Measurements from ENCODE around the gene WNT3A.

The WNT3A gene

DNA sequence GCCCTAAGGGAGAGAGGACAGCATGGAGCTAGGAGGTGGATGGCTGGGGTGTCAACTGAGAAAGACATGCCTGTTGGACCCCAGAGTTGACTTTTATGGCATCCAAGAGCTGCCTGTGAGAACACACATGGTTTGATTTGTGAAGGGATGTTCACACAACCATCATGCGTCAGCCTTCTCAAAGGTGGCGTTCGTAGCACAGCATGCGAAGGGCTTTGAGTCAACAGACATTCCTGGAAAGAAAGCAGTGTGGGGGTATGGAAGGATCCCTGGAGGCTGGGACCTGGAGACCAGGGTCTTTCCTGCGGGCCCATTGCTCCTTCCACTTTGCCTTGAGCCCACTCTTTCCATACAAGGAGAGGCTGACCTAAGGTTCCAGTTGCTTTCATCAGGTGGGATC is 6.4 kb upstream of the WNT3A start:
- DNase-seq = no peak

DNA sequence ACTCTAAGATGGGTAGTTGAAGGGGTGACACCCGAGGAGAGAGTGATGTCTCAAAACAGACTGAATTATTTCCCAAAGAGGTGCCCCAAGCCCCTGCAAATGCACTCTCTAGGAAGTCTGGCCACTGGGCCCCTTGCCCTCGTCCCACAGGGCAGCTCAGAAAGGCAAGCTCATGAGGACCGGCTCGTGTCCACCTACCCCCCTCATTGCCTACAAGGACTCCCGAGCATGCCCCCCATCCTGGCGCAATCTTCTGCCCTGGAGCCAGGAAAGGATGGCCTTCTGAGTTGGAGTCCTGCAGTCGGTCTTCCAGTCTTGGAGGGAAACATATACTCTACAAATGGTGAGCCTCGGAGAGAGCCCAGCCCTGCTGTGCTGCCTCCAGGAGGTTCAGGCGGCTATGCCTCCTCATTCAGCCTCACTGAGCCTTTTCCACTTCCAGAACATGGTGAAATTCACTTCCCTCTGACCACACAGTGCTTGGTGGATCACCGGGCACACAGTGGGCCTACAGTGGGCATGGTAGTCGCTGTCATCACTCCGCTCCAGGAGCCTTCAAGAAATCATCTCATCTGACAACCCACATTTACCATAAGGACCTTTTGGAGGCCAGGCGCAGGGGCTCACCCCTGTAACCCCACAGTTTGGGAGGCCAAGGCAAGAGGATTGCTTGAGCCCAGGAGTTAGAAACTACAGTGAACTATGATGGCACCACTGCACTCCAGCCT is 5.8 kb upstream of the WNT3A start:
- DNase-seq = no peak

DNA sequence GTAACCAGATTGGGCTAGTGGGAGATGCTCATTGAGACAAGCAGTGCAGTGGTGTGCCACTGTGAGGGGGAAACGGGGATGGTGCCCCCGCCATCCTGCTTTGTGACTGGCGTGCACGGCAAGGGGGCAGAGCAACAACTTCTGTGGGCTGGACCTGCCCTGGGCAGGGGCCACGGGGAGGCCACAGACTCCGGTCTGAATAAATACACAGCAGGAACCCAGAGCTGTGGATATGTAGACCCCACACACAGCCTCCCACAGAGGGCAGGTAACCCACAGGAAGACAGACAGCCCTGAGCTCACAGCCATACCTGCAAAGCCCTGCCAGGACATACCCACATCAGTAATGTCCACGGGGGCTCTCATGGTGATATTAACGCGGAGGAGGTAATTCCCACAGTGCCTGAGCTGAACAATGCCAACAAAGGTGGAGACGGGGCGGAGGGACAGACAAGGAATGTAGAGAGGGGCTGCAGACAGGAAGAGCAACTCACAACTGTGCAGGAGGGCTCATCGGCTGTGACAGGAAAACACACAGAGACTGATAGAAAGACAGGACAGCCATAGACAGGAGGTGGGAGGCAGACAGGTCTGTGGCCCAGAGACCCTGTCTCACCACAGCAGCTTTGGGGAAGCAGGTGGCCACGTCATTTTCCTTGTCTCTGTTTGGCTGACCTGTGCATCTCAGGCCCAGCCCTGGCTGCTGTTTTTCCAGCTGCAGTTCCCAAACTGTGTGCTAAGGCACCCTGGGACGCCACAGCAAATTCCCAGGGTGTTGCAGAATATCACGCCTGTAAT is 4.9 kb upstream of the WNT3A start:
- no peak for DNase-seq

DNA sequence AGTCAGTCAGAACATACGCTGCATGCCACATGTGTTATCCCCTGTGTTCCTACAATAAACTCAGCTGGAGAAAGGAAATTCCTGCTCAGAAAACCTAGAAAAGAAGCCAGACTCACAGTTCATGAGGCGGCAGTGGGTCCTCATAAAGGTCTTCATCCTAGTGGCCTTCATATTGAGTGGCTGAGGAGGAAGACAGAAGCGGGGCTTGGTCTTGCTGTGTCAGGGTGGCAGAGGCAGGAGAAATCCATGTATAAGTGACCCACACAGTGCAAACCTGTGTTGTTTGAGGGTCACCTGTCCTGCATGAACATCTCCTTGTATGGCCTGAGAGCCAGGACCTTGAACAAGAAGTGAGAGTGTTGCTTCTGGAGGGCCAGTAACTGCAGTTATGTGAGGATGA is 4.0 kb upstream of the WNT3A start:
- DNase-seq = no peak

DNA sequence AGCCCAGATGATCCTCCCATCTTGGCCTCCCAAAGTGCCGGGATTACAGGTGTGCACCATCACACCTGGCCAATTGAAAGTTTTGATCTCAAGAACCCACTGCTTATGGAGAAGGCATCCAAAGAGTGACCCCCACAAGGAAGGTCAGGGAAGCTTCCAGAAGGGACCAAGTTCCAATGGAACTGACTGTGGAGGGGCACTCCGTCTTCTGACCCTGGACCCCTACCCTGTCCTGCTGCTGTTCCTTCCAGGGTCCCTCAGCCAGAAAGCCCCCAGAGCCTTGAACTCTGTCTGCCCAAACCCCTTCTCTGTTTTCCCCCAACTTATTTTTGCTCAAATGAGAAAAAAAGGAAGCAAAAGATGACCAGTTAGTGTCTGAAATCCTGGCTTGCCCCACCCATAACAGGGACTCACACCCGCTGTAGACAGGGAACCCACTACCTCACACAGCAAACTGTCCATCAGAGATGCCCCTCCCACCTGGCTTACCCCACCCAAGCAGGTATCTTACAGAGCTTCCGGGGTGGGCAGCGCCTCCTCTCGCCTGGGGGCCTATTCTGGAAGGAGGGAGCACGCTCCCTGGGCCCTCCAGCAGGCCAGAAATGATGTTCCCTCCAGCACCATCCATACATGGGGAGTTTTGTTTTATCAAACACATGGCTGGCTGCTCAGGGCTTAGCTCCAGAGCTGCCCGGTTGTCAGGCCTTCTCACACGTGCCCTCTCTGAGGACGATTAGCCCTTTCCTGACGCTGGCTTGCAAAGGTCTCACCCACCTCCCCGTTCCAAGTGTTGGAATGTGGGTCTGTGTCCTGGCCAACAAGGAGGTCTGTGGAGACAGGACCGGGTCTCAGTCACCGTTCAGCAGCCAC is 3.1 kb upstream of the WNT3A start:
- no peak for DNase-seq

DNA sequence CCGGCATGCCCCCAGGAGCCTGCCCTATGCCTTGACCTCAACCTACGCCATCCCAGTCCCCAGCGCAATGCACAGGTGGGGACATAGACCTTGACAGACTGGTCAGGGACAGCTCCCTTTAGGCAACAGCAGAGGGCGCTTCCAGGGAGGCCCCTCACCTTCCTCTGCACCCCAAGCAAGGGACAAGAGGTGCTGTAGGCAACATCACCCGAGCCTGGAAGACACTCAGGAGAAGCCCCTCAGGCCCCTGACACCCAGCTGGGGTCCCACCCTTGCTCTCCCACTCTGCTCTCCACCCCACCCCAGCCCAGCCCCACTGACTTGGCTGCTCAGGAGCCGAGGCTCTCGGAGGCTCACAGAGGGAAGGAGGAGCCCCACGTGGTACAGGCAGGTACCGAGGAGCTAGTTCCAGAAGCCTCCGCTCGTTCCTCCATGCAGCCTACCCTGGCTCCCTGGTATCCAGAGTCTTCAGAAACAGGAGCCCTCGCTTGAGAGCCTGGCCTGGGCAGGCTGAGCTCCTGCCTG is 2.4 kb upstream of the WNT3A start:
- DNase-seq = no peak

DNA sequence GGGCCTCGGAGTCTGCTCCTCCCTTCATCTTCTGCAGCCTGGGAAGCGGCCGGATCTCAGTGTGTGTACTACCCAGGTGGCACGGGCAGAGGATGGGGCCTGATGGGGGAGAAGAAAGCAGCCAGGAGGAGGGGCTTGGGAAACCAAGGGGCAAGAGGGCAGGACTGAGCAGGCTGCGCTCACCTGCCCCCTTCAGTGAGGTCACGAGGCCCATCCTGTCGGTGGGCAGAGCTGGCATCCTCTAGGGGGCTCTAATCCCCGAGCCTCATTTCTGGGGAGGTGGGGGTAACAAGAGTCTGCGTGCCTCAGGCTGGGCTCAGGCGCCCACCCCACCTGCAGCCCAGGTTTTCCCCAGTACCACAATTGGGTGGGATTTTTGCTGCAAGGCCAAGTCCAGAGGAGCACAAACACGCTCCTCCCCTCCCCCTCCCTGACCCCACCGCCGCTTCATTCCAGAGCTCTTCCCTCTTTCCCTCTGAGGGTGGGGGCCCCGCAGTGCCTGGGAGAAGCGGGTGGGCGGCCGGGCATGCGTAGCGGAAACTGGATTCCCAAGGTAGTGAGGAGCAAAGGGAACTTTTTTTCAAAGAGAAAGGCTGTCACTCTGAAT is 1.8 kb upstream of the WNT3A start:
- peak in 1 of 2 experiments; percentile 24 for DNase-seq

DNA sequence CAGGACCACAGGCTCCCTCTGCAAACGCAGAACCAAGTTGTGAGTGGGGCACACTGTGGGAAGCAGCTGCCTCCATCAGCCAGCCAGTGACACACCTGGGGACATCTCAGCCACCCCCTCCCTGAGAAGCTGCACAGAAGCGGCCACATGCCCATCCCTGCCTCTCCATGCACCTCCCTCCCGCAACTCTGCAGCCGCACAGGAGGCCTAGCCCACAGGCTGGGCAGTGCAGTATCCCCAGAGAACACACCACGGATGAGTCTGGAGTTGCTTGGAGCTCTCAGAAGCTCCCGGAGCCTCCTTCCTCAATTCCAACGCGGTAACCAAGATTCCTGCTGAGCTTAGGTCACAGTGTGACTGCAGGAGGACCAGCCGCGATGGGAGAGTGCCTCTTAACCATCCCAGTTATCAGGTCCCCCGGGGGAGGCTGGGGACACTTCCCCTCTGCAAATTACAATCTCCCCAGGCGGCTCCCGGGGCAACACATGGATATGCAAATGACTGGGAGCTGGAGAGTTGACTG is 1.2 kb upstream of the WNT3A start:
- DNase-seq = no peak

DNA sequence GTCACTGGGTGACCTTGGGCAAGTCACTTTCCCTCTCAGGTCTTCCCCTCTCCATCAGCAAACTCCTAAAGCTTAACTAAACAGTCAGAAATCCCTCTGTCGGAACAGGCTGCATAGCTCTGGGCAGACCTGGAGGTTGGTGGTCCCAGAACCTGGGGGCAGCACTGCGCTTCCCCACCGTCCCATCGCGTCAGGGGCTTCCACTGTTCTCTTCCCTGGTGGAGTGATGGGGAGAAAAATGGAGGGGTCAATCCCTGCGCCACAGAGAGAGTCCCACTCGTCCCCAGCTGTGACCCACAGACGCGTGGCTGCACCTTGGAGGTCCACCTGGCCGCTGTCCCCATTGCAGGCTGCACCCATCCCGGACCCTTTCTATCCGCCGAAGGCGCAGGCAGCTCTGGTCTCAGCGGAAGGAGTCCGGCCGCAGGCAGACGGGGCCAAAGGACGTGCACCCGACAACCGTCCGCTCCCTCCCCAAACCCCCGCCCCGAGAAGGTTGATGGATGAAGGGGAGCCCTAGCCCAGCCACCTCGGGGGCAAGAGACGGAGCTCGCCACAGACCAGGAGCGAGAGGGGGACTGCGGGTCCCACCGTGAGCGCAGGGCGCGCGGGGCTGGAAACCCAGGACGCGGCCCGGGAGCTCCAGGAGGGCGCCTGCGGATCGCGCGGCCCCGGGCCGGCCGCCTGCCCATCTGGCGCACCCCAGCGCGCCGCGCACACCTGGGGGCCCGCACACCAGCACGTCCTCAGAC is 588 bp upstream of the WNT3A start:
- DNase-seq = no peak

DNA sequence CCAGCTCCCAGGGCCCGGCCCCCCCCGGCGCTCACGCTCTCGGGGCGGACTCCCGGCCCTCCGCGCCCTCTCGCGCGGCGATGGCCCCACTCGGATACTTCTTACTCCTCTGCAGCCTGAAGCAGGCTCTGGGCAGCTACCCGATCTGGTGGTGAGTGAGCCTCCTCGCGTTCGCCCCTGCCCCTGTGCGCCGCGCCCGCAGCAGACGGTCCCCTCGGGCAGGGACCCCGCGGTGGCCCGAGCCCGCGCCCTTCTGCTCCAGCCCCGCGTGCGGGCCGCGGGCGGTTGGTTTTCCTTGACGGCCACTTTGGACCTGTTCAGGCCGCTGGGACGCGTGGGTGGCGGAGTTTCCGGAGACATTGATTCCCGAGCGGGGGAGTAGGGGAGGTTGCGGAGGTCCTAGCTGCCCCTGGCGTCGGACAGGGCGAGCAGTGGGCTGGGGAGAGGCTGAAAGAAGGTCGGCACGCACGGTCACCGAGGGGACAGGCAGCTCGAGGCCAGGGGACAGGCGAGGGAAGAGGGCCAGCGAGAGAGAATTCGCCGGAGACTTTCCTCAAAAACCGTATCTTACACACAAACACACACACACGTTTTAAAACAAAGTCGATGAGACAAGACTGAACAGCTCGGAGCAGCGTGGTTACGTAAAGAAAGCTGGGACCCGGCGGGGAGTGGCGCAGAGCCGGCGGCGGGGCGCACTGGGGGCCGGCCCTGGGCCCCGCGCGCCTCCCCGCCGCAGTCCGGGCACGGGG is 427 bp downstream of the WNT3A start:
- DNase-seq = no peak

DNA sequence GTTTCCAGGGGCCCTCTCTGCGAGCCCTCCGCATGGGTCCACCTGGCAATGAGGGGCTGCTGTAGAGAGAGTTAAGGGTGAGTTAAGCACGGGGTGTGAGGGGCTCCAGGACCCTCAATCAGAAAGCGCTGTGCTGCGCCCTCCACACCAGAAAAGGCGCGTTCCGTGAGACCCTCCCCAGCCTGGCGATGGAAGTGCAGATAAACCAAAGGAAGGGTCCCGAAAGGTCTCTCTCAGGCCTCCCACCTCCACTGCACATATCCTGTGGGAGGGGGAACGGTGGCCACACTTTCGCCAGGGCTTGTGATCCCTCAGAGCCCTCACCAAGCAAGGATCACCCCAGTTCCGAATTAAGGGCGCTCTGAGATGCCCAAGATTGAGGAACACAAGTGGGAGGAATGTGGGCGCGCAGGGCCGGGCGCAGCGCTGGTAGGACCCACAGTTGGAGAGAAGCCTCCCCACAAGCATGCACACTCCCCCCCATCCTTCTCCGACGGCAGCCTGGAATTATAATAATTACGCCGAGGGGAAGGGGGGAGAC is 1.1 kb downstream of the WNT3A start:
- DNase-seq = no peak

DNA sequence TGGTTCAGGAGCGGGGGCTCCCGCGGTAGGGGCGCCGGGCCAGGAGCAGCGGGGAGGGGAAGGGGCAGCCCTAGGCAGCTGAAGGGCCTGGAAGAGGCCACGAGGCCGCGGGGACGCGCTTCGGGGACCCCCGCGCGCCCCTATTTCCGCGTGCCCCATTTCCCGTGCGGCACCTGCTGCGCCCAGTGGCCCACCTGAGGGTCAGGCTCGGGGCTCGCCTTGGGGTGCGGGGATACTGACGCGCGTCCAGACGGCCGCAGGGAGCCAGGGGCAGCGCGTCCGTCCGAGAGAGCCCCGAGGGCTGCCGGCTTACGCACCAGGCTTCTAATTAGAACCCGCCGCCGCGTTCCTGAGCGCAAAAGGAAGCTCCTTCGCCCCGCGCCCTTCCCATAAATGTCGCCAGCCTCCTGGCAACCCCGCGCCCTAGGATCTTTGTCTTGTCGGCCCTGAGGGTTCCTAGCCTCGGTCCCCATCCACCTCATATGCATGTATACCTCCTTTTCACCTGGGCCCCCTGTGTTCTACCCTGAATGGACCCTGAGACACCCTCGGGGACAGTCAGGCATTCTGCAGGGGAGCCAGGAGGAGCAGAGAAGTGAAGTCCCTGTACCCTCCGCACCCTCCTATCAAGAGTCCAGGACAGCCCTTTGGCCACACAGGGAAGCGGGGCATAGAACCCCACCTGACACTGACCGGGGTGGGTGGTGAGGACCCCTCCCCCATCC is 1.8 kb downstream of the WNT3A start:
- DNase-seq = no peak

DNA sequence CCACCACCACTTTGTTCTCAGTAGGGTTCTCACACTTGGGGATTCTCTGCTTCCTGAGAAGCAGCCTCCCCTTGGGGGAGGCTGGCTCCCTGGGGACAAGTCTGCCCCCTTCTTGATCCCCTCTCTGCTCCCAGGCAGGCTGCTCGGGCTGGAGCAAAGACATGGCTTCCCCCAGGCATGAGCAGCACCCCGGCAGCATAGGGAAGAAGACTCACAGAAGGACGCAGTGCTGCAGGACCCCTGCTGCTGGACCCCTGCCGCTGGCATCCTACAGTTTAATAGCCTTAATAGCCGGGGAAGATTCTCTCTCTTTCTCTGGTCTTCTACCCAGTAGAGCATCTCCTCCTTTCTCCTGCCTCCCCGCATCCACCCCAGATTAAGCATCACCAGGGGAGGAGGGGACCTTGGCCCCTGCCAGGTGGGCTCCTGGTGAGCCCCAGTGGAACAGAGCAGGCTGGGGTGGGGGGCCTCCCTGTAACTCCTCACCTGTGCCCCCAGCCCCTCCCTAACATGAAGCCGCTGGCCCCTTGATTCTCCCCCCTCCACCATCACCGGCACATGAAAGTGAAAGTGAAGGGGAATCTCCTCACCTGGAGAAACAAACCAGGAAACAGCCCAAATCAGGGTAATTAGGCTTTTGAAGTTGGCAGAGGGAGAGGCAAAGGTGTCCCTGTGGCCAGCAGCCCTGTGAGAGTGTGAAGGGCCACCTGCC is 2.5 kb downstream of the WNT3A start:
- DNase-seq = no peak

DNA sequence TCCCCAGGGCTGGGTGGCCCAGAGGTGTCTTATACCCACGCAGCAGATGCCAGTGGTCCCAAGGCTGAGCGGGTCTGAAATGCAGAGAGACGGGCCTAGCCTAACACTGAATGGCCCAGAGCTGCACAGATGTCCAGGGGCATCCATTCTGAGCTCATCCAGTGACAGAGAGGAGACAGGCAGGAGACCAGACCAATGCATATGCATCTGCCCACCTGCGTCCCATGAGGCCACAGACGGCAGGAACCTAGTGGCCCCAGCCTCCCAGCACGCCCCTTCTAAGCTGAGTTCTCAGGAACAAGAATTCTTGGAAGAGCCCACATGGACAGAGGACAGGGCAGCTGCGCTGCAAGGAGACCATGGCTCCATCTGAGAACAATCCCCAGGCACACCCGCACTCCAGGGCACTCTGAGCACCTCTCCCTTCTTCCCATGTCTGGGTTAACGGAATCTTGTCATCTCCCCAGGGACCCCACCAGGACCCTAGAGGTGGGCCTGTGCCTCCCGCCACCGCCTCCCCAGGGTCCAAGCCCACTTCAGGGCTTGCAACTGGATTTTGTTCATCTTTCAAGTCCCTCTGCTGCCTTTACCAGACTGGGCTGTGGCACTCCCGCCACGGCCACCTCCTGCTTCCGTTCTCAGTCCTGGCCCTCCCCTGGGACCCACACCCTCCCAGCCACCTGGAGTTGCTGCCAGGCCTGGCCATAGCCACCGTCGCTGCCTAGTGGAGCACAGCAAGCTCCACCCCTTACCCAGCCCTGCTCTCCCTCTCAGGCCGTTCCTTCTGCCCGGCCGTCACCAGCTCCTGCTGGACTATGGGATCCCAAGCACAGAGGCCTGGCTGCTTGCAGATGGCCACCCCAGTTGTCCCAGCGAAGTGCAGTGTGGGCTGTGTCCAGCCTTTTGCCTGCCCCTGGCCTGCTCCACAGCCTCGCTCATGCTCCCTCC is 3.3 kb downstream of the WNT3A start:
- no peak for DNase-seq

DNA sequence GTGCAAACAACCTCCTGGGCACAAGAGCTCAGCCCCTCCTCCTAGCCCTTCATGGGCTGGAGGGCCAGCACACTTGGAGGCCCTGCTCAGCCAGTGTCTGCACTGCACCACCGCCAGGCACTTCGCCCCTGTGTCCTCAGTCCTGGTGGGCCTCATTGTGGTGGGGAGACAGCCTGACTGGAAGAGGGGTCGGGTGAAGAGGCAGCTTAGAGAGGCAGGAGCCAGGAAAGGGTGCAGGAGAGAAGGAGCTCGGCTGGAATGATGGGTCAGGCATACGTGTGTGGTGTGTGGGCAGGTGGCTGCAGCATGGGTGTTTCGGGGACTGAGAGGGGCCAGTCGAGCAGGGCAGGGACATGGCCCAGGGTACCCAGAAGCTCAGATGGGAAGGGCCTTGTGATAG is 4.1 kb downstream of the WNT3A start:
- DNase-seq = no peak

DNA sequence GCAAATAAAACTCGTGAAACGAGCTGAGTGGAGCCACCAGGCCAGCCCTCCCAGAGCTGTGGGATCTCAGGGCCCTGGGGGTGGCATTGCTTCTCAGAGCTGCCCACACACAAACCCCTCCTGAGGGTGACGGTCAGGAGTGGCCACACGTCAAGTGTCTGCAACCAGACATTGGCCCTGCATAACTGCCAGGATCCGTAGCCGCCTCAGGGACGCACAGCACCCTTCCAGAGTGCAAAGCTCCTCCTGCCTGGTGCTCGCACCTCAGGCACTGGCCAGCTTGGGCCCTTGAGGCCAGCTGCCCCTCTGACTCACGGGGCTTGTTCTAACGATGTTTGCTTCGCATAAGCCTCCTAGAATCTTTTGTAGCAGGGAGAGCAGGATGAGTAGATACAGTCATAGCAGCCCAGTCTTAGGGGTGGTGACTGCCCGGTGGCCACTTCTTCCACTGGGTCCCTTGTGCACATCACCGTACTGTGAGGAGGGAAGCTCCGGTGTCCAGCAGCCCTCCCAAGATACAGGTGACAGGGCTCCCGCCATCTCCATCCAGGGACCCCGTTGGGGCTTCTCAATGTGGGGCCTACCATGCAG is 5.0 kb downstream of the WNT3A start:
- DNase-seq = no peak

DNA sequence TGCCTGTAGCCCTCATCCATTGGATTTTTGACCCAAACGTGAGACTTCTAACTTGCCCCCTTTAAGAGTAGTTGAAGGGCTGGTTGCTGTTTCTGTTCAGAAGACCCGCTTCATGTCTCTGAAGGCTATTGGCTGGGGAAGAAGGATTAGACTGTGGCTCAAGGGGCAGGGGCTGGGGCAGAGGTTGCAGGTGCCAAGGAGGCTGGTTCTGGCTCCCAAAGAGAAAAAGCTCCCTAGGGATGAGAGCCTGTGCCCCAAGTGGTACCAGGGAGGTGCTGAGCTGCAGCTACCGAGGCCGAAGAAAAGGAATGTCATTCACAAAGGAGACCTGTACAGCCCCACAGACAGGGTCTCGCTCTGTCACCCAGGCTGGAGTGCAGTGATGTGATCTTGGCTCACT is 5.8 kb downstream of the WNT3A start:
- DNase-seq = no peak
